HK-2 (cell line): ENCODE results near the gene DUSP22.
"Not testable (repeated sequence)": the region's sequence is repeated elsewhere in the genome, so short reads cannot be mapped to it uniquely, and the experiment has no call there.

ENCODE experiments used
- DNase-seq: peaks from one replicate; pipeline ENCODE4 v3.0.0-alpha.2; 2018; ENCODE audit not compliant: unreplicated experiment

Gene DUSP22

DNA sequence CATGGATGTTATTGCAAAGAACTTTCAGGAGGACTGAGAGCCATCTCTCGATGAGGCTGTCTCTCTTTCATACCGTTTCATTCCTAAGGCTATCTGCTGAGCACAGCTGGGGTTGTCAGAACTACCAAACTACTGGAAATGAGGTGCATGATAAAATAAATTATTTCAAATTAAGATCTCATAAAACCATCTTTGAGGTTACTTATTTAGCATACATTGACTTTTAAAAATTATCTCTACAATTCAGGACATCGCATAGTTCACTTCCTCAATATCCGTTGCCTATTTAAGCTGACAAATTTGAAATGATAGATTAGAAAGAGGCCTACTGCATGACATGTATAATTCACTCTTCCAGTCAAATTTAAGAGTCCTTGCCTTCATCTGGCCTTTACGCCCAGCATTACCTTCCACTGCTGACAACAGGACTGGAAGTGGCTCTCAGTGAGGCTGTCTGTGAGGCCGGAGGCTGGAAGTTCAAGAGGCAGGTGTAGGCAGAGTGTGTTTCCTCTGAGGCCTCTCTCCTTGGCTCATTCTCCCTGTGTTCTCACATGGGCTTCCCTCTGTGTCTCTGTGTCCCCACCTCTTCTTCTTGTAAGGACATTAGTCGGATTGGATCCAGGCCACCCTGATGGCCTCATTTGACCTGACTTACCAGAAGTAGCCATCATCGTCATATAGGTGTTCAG lies 12.8 kb upstream of the DUSP22 start:
- no peak for DNase-seq

DNA sequence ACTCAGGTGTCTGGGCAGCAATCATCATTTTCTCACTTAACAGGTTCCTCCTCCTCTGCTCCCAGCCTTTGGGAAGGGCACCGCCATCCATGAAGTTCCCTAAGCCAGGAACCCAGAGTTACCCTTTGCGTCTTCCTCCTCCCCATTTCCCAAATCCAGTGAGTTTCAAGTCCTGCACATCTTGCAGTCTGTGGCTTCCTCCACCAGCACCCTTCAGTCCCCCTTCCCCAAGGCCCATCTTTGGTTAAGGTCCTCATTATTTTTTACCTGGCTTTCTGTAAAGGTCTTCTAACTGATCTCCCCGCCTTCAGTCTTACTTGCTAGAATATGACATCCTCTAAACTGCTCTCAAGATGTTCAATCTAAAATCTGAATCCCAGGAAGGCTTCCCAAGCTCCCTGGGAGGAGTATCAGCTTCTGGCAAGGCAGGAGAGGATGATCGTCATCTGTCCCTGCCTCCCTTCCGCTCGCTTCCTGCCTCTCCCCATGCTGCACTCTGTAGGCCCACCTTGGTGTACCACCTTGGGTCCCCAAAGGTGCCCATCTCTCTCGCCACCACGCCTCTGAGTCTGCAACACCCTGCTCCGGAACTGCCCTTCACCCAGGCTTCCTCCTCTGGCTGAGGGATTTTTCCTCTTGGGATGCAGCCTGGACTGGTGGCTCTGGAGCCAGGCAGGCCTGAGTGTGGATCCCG lies 11.4 kb upstream of the DUSP22 start:
- no peak for DNase-seq

DNA sequence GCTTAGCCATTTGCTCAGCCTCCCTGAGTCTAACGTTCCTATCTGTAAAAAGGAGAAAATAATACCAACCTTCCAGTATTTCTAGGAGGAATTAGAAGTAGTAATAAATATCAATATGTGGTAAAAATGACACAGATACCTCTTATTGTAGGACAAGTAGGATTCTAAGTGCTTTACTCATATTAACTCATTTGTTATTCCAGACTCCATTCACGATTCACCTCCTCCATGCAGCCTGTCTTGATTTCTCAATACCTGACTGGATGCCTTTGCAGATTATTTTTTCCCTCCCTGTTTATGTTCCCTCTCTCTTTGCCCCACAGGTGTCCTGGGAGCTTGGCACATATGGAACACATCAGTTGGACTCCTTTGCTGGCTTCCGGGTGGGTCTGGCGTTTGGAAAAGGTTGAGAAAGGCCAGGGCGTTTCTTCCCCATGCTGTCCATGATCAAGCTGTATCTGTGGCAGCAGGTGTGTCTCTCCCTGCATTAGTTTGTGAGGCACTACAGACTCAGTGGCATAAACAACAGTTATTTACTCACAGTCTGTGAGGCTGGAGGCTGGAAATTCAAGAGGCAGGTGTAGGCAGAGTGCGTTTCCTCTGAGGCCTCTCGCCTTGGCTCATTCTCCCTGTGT lies 10.7 kb upstream of the DUSP22 start:
- no peak for DNase-seq

DNA sequence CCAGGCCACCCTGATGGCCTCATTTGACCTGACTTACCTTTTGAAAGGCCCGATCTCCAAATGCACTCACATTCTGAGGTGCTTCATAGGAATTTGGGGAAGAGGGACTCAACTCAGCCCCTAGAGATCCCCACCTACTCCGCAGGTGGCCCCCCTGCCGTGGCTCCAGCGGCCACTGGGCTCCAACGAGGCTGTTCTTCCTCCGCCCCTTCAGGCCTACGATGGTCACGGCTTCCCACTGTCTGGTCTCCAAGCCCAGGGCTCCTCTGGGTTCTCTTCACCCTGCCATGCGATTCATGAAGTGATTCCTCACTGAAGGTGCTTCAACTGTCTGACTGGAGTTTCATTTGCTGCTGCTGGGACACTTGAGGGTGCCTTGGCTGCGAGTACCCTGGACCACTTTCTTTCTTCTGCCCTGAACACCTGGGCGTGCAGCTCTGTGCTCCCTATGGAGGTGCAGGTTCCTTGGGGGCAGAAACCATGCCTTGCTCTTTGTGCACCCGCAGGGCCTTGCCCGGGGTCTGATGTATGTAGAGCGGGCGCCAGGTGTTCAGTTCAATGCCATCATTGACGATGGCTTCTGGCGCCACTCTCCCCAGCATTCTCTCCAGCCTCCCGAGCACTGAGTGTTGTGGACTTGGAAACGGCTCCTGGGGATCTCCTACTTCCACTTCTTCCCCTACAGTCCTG lies 10.0 kb upstream of the DUSP22 start:
- DNase-seq = no peak

DNA sequence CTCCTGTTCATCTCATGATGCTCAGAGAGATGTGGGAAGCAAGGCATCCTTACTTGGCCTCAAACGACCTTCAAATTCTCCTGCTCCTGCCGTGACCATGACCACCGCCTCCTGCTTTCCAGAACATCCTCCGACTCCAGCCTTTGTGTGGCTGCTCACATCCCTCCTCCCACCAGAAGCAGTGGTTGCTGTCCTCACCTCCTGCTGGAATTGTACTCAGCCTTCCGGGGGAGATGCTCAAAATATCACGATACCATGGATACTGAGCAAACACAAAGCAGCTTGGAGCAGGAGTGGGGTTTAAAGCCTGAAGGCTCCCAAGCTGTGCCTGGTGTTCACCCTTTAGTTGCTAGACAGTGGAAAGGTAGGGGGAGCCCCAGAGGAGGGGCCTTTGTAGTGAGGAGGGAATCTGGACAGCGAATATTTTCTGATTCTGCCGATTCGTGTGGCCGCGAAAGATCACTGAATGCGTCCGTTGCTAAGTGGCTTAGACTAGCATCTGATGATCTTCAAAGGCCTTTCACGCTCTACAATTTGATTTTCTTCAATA lies 9.3 kb upstream of the DUSP22 start:
- no peak for DNase-seq

DNA sequence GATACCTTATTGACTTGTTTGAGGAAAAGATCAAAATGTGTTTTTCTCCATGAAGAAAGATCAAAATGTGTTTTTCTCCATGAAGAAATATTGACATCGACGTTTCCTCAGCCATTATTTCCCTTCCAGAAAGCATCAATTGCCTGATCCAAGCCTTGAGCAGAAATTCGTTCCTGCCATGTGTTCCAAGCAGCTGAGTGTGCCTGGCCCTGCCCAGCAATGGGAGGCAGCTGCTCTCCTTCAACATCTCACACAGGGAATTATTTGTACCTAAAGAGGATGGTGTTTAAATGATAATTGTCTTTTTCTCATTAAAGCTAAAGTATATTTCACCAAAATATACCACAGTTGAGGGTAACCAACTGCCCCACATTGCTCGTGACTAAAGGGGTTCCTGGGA lies 7.8 kb upstream of the DUSP22 start:
- no peak for DNase-seq

DNA sequence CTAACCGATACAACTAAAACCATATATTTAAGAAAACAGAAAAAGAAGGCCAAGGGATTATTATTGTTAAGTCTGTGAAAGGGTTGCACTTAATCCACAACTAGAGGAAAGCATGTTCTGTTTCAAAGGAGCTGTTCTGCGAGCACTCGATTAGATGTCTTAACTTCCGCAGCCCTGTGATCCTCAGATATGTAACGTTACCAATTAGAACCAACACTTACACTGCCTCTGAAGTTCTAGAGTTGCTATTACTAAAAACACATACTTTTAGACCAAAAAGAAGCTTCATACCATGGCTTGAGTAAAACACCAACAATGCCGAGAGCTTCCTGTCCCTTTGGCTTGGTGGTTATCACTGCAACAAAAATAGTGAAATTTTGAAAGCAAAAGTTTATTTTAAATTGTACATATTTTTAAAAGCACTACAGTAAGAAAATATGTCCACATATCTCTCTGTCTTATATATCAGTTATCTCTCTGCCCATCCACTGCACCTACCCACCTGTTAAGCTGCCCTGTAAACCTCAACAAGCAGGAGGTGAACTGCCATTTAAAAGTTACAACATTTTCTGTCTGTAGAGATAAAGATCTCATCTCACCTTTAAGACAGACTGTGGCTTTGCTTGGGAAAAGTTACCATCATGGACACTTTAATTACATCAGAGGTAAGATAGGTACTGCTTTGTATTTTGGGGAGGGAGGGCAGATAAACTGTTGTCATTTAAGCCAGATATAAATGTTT lies 7.1 kb upstream of the DUSP22 start:
- DNase-seq = no peak

DNA sequence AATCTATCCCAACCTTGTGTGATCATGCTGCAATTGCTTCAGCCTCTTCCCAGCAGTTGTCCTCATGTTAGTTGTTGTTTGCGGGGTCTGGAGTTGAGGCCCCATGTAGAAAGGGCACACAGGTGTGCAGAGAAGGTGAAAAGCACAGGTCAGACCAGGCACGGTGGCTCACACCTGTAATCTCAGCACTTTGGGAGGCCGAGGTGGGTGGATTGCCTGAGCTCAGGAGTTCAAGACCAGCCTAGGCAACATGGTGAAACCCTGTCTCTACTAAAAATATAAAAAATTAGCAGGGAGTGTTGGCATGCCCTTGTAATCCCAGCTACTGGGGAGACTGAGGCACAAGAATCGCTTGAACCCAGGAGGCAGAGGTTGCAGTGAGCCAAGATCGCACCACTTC lies 6.4 kb upstream of the DUSP22 start:
- DNase-seq = not testable (repeated sequence)

DNA sequence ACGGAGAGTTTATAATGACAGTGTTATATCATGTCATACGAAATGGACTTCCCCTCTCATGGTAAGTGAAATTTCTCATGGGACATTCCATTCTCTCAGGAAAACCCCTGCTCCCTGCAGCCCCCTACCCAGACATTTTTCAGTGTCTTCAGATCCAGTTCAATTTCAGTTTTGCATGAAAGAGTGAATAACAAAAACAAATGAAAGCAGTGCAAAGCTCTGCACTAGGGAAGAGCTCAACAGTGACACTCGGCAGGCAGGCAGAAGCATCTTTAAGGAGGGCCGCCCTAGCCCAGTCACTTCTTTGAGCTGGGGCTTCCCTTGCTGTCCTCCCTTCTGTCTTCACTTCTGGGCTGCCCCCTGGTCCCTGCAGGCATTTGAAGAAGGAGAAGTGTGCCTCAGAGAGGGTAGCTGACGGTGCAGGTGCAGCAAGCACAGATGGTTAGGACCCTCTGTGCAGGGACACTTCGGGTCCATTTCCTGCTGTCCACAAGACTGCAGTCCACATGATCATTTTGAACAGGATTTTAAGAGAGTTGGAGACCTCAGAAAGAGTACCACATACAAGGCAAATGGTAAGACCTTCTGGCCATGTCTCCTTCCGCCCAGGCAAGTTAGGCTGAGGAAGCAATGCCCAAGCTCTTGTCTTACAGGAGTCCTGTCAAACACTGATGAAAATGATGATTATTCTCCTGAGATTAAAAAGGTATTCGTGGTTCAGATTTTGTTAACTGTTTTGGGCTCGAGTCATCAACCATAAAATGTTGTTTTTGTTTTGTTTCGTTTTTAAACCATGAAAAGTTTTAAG lies 5.4 kb upstream of the DUSP22 start:
- DNase-seq = no peak

DNA sequence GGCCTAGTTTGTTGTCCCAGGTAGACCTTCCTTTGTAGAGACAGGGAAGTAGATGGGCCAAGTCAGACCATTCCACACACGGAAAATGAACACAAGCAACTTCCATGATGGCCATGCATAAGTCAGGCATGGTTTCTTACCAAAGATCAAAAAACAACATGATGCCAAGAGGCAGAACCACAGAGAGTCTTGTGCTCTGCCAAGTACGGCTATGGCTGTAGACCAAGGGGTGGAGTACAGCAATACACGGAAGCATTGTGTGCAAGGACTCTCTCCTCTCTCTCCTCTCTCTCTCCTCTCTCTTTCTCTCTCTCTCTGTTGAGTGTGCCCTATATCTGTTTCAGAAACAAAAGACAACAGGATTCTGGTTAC lies 4.8 kb upstream of the DUSP22 start:
- no peak for DNase-seq

DNA sequence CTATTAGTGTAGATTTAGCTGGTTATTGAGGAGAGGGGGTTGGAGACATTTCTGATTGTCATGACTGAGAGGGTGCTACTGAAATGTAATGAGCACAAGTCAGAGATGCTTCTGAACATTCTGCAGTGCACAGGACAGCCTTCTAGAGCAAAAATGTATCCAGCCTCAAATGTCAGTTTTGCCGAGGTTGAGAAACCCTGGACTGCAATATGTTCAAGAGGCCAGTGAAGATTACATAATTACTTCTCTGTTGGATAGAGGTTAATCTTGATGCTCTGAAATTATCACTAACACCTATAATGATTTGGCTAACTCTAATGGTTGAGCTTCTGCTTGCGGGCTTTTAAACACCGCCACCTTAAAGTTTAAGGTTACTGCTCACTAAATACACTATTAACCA lies 3.4 kb upstream of the DUSP22 start:
- no peak for DNase-seq

DNA sequence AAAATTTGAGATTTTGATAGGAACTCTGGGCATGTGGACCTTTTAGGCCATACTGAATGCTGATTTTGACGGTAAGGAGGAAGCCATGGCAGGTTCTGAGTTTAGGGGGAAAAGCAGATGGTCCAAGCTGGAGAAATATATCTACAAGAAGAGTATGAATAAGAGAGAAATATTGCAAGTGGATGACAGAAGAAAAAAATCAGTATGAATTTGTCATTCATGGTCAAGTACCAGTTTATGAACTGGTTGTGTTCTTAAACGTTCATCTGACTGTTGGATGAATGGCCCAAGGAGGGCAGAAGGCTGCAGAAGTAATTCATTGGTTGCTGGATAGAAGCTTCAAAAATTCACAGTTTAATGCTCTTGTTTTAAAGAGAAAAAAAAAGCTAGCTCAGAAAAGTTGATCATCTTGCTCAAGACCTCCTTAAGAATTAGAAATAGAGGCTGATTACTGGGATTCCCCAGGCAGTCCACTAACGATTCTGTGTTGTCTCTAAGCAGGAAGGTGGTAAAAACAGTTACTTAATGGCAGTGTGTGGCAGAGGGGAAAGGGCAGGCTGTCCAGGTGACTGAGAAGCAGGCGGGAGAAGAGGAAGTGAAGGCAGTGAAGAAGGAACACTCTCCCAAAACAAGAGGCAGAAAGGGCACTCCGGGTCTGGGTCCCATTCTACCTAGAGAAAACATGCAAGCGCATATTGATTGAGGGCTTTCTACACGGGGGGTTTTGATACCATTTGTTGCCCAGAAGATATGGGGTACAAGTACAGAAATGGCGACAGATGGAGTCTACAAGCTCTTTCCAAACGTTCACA lies 2.0 kb upstream of the DUSP22 start:
- DNase-seq = no peak

DNA sequence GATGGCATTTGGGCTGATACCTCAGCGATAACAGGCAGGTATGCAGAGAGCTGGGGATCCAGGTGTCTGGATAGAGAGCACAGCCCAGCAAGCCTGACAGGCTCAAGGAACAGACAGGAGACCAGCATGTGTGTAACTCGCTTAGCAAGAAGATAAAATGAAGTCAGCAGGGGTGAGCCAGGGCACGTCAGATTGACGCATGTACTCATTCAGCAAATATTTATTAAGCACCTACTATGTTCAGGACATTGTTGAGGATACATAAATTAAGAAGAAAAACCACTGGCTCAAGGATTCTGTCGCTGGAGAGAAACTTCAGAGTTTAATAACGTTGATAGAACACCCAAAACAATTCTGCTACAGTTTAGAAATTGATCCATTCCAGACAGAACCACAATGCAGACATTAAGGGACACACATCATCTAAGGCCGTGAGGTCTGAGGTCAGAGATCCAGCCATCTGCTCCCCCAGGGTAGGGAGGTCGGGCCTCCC lies 1.0 kb upstream of the DUSP22 start:
- no peak for DNase-seq

DNA sequence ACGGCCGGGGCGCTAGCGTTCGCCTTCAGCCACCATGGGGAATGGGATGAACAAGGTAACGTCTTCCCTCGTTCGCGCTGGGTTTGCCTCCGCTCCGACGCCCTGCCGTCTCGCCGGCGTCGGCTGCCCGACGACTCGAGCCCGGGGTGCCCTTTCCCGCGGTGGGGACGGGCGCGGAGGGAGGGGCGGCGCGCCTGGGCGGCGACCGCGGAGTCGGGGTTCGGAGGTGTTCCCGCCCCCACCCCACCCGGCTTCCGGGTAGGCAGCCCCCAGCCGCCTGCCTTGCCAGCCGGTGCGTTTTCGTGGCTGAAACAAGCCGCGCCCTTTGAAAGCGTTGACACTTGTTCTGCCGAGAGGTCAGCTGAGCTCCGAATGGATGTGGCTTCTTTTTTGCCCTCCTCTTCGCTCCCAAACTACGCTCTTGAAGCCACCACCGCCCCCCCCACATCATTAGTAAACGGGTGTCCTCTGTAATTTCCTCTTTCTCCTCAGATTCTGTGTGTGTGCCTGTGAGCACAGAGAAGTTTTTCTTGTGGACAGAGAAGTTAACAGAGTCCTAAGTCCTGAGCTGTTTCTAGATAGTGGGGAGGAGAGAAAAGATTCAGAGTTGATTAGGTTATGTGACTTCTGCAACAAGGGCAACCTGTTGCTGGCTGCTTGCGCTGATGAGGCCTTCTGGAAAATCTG lies 362 bp downstream of the DUSP22 start:
- DNase-seq = no peak

DNA sequence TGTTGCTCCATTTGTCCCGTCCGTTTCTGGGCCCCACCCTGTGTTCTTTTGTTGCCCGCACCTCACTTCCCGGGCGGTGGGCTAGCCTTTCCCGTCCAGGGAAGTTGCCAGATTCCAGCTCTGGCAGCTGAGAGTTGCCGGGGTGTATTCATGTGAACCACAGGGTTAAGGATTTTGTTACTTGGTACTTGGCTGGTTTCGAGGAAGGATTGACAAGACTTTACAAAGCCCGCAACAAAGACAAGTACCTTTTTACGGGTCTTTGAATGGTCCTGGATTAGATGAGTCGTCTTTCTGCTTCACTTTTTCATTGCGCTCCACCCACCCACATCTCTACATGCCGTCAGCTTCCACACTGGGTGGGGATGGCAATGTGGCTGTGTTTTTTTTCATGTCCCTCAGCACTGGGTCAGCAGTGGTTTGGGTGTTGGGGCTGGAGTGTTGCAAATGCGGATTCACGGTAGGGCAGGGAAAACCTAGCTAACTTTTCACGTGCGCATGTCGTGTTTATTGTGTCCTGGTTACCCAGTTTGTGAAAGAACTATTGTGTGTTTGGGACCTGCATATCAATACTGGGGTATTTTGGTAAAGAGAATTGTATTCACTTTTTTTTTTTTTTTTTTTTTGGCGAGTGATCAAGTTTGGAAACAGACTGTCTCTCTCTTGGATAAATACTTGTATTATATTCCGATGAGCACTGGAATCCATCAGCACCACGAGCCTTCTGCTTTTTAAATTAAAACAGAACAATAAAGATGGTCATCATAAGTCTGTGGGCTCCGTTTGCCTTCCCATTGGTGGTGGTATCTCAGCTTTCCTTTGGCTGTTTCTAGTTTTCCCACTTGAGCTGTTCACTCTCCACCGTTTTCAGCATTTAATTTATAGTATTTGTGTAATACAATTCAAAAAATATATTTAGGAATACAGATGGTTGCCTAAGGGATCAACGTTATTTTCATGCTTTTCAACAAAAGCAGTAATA lies 1.2 kb downstream of the DUSP22 start:
- DNase-seq = peak; percentile 41

DNA sequence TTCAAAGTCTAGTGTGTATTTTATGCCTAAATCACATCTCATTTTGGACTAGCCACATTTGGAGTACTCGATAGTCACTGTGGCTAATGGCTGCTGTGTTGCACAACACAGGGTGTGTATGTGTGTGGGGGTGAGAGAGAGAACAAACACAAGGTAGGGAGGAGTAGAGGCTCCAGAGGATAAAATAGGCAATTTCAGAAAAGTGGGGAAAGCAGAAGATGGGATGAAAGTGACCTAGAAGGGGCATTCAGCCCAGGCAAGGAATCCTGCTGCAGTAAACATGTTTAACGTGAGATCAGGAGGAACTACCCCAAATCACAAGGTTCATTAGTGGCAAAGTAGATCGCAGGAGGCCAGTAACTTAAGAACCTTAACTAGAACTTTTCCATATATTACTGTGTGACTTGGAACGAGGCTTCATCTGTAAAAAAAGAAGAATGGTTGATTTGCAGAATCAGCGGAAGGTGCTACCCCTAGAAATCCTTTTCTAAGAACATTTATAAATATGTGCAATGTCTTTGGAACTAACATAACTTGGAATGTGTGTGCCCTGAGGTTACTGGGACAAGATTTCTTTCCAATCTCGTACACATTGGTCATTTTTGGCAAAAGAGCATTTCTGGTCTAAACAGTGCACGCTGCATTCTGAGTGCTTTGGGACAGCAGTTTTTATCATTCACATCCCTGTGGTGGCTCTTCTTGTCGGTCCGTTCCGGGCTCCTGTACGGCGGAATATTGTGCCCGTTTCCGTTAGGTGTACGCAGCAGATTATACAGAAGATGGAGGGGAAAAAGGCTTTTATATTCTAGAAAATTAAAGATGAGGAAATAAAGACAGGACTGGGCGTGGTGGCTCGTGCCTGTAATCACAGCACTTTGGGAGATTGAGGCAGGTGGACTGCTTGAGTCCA lies 2.6 kb downstream of the DUSP22 start:
- no peak for DNase-seq
